CD4-positive, alpha-beta T cell treated with Interleukin-17A for 4 hours (primary cell): Measurements from ENCODE around the gene TLCD2.
"Not testable (repeated sequence)": the region's sequence is repeated elsewhere in the genome, so short reads cannot be mapped to it uniquely, and the experiment has no call there.

Source experiments
- DNase-seq: peaks from one replicate; pipeline ENCODE4 v3.0.0-alpha.2; 2020; ENCODE audit warnings: mixed read lengths

Gene TLCD2

DNA sequence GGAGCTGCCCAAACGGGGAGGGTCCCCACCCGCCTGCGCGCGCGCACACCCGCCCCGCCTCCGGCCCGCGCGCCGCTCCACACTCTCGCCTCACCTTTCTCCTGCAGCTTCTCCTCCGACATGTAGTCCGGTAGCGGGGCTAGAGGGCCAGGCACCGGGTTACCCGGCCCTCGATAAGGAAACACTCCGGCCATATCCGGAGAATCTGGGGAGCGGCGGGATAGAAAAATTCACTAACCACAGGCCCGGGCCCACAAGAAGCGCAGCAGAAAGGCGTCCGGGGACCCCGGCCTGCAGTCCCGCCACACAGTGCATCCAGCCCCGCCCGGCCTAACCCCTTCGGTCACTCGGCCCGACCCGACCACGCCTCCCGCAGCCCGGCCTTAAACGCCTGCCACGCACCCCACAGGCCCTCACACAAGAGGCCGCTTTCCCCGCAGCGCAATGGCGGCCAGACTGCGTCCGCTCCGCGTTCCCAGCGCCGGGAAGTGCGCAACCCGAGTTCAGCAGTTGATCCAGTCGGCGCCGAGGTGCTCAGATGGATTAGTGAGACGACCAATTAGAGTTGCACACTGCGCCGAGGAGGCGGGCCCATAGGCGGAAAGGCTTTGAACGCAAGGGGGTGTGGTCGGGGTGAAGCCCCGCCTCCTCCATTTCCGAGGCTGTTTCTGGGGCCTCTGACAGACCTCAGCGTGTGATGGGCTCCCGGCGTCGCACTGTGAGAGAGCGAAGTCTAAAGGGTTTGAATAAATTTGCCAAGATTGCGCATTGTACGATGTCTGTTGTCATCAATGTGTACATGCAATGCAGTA, 25.6 kb downstream of the TLCD2 start, which contains the start of gene PRPF8:
TSS of gene PRPF8 (minus strand) at position 490 of the 812 bp plus-strand sequence. CDS start at position 194, 296 bp downstream.
- peak; percentile 99 for DNase-seq

DNA sequence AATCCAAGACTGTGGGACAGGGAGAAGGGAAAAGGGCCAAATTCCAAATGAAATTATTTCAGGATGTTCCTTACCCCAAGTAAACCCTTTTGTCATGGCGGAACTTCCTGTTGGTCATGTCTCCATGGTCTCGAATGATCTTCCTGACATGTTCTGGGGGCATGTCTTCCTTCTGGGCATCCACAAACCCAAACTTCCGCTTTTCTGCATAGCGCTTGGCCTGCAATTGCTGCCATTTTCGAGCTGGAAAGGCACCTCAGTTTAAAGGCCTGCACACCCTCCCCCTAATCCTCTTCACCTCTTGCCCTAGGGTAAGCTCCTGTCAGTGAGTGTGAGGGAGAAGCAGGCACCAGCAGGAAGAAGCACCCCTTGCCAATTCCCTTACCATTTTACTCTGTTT, 26.7 kb downstream of the TLCD2 start:
- no peak for DNase-seq

GRCh38 chr17:1676401-1676800, 33.8 kb downstream of the TLCD2 start:
- DNase-seq = no peak

GRCh38 chr17:1673041-1673785, 37.0 kb downstream of the TLCD2 start:
- peak; percentile 17 for DNase-seq

DNA sequence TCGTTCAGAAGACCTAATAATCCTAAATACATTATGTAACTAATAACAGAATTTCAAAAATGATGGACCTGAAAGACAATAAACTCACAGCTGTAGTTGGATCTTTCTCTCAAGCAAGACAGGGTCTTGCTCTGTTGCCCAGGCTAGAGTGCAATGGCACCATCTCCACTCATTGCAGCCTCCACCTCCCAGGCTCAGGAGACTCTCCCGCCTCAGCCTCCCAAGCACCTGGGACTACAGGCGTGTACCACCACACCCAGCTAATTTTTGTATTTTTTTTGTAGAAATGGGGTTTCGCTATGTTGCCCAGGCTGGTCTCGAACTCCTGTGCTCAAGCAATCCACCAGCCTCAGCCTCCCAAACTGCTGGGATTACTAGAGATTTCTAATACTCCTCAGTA, 46.2 kb downstream of the TLCD2 start:
- not testable (repeated sequence) for DNase-seq

GRCh38 chr17:1661045-1661444, 49.1 kb downstream of the TLCD2 start:
- DNase-seq = no peak

GRCh38 chr17:1658100-1658499, 52.1 kb downstream of the TLCD2 start:
- no peak for DNase-seq

GRCh38 chr17:1653735-1654134, 56.4 kb downstream of the TLCD2 start:
- no peak for DNase-seq

DNA sequence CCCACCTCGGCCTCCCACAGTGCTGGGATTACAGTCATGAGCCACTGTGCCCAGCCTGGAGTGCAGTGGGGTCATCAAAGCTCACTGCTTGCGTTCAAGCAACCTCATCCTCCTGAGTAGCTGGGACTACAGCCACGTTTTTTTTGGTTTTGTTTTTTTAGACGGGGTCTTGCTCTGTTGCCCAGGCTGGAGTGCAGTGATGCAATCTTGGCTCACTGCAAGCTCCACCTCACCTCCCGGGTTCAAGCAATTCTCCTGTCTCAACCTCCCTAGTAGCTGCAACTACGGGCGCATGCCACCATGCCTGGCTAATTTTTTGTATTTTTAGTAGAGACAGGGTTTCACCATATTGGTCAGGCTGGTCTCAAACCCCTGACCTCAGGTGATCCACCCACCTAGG, 57.4 kb downstream of the TLCD2 start:
- not testable (repeated sequence) for DNase-seq
